Measurements from ENCODE around the gene TBC1D3B. TPM values are rescaled to one million over a fixed set of nuclear protein-coding genes. Genes with fewer than 3 reads are reported as not detected.
A peak's percentile ranks its signal among the peaks of the same experiment; 100 is the strongest.
"Not testable (repeated sequence)": the region's sequence is repeated elsewhere in the genome, so short reads cannot be mapped to it uniquely, and the experiment has no call there.

The TBC1D3B gene
- total RNA-seq, 1 donor from 2014 or later: 3.4 TPM

GRCh38 chr17:36212966-36213365 lies 36.5 kb upstream of the TBC1D3B start:
- TF ChIP-seq POLR2A (IDR thresholded peaks at IDR 0.05): no peak
- TF ChIP-seq POLR2AphosphoS5 (IDR thresholded peaks at IDR 0.05; ENCODE audit: insufficient read depth in 1 of 2, low read depth in 1 of 2): no peak
- TF ChIP-seq CTCF (IDR thresholded peaks at IDR 0.05): no peak
- Histone ChIP-seq H3K4me1 (no peaks in the 10 kb centered on the region), H3K9me3 (no peaks in the 10 kb centered on the region), H3K4me3 (no peak overlapping the region), H3K27me3 (no peaks in the 10 kb centered on the region), H3K36me3 (no peaks in the 10 kb centered on the region), H3K27ac (no peak overlapping the region)
- intact Hi-C loops (cut with DNase I): no loop called here
- no peak for DNase-seq (ENCODE audit: extremely low spot score in 2 of 2)

GRCh38 chr17:36212272-36212605 lies 35.8 kb upstream of the TBC1D3B start:
- Histone ChIP-seq H3K27ac (no peak overlapping the region), H3K36me3 (no peaks in the 10 kb centered on the region), H3K9me3 (no peaks in the 10 kb centered on the region), H3K27me3 (no peaks in the 10 kb centered on the region), H3K4me1 (no peaks in the 10 kb centered on the region), H3K4me3 (no peak overlapping the region)
- peak in 1 of 2 donors; percentile 94 for DNase-seq (ENCODE audit: extremely low spot score in 2 of 2)
- intact Hi-C loops (cut with DNase I): no loop called here
- TF ChIP-seq CTCF (IDR thresholded peaks at IDR 0.05): no peak

GRCh38 chr17:36211484-36212271 lies 35.2 kb upstream of the TBC1D3B start:
- intact Hi-C loops (cut with DNase I); H3K27me3 ChIP-seq: not testable (repeated sequence)

GRCh38 chr17:36210439-36211211 lies 34.2 kb upstream of the TBC1D3B start, which contains the start of gene CCL4L2:
Gene CCL4L2, plus strand, starts transcription at chr17:36211063.
- peak in 1 of 2 donors; percentile 96 for DNase-seq (ENCODE audit: extremely low spot score in 2 of 2)
- H3K4me3 ChIP-seq; H3K27me3 ChIP-seq; H3K36me3 ChIP-seq; H3K4me1 ChIP-seq; H3K9me3 ChIP-seq; intact Hi-C loops (cut with DNase I): not testable (repeated sequence)
- peak within 1 kb of the TSS; percentile 5 for H3K27ac ChIP-seq

More at GRCh38 chr17:36211484-36212271, 35.2 kb upstream of the TBC1D3B start:
- not testable (repeated sequence) for H3K4me1 ChIP-seq, H3K4me3 ChIP-seq, H3K36me3 ChIP-seq, H3K9me3 ChIP-seq
- peak overlapping the region; percentile 5 for H3K27ac ChIP-seq
- peak in 1 of 2 donors; percentile 96 for DNase-seq (ENCODE audit: extremely low spot score in 2 of 2)

- H3K9me3 ChIP-seq: no peaks in the 10 kb centered on the region
- no peak for DNase-seq (ENCODE audit: extremely low spot score in 2 of 2)
- no peak for TF ChIP-seq CTCF (IDR thresholded peaks at IDR 0.05)
- TF ChIP-seq POLR2A (IDR thresholded peaks at IDR 0.05): no peak
- no peak for TF ChIP-seq POLR2AphosphoS5 (IDR thresholded peaks at IDR 0.05; ENCODE audit: insufficient read depth in 1 of 2, low read depth in 1 of 2)
- H3K36me3 ChIP-seq: no peaks in the 10 kb centered on the region
- no peaks in the 10 kb centered on the region for H3K4me1 ChIP-seq
- no peak overlapping the region for H3K4me3 ChIP-seq
- no peak overlapping the region for H3K27ac ChIP-seq
- intact Hi-C loops (cut with DNase I): no loop called here
- no peaks in the 10 kb centered on the region for H3K27me3 ChIP-seq
These were observed 33.1 kb upstream of the TBC1D3B start for GRCh38 chr17:36209575-36209974.

GRCh38 chr17:36207383-36207782 lies 30.9 kb upstream of the TBC1D3B start:
- intact Hi-C loops (cut with DNase I); H3K27me3 ChIP-seq; H3K4me3 ChIP-seq; H3K9me3 ChIP-seq; H3K4me1 ChIP-seq; H3K27ac ChIP-seq; H3K36me3 ChIP-seq: not testable (repeated sequence)
- DNase-seq (ENCODE audit: extremely low spot score in 2 of 2): peak in 1 of 2 donors; percentile 91

- H3K36me3 ChIP-seq; H3K27ac ChIP-seq; H3K4me3 ChIP-seq; intact Hi-C loops (cut with DNase I); H3K4me1 ChIP-seq; H3K27me3 ChIP-seq; DNase-seq (ENCODE audit: extremely low spot score in 2 of 2); H3K9me3 ChIP-seq: not testable (repeated sequence)
These were observed 30.0 kb upstream of the TBC1D3B start for GRCh38 chr17:36206486-36206821.

Measured in vagina (tissue), 2 donors.